Measurements from ENCODE around the gene TCEAL8. TPM values are rescaled to one million over a fixed set of nuclear protein-coding genes. Genes with fewer than 3 reads are reported as not detected.

TCEAL8 gene
- total RNA-seq = 10 to 100 TPM; 30.8 to 31.0 TPM

- Mint-ChIP-seq H3K27me3 (no peaks in the 10 kb centered on the region), H3K9me3 (no peaks in the 10 kb centered on the region), H3K4me1 (ENCODE audit: low read depth) (peaks cover 13% of the 10 kb centered on the region), H3K4me3 (peak within 1 kb of the TSS; percentile 93), H3K27ac (peak within 1 kb of the TSS; percentile 95), H3K36me3 (ENCODE audit: low read depth) (peaks cover 11% of the 10 kb centered on the region)
- TF ChIP-seq CTCF (IDR thresholded peaks at IDR 0.05) = no peak
- intact Hi-C loops (cut with micrococcal nuclease) = no loop called here
- ChIA-PET POLR2A (interaction anchor here (1.3 kb wide), 1 partner anchor 40 kb away, joined by 6 read pairs; the partner anchor contains the start of gene BEX4), CTCF (interaction anchor here (0.6 kb wide), 1 partner anchor 39 kb away, joined by 3 read pairs; no protein-coding TSS in a partner anchor)
- ATAC-seq (peak; percentile 91), DNase-seq (peak; percentile 84)
These were observed at the start of gene TCEAL8 for GRCh38 chrX:103254921-103255493. Gene TCEAL8, minus strand, starts transcription at chrX:103255155. Its CDS starts 1,176 bp downstream, at chrX:103253979.

GRCh38 chrX:103304705-103305104, 49.8 kb upstream of the TCEAL8 start:
- Mint-ChIP-seq H3K27ac (peak overlapping the region; percentile 20), H3K27me3 (no peaks in the 10 kb centered on the region), H3K9me3 (no peaks in the 10 kb centered on the region), H3K36me3 (ENCODE audit: low read depth) (peaks cover 2% of the 10 kb centered on the region), H3K4me1 (ENCODE audit: low read depth) (peaks cover 9% of the 10 kb centered on the region), H3K4me3 (no peak overlapping the region)
- intact Hi-C loops (cut with micrococcal nuclease) = no loop called here
- POLR2A ChIA-PET = no interaction called here
- ATAC-seq = peak; percentile 53
- DNase-seq = no peak
- no peak for TF ChIP-seq CTCF (IDR thresholded peaks at IDR 0.05)
- CTCF ChIA-PET = no interaction called here

- CTCF ChIA-PET = no interaction called here
- no peak overlapping the region for H3K4me3 Mint-ChIP-seq
- no peak for ATAC-seq
- DNase-seq = no peak
- POLR2A ChIA-PET = no interaction called here
- peaks cover 2% of the 10 kb centered on the region for H3K9me3 Mint-ChIP-seq
- no peak for TF ChIP-seq CTCF (IDR thresholded peaks at IDR 0.05)
- no peak overlapping the region for H3K27ac Mint-ChIP-seq
- intact Hi-C loops (cut with micrococcal nuclease) = no loop called here
- H3K4me1 Mint-ChIP-seq (ENCODE audit: low read depth) = no peaks in the 10 kb centered on the region
- H3K36me3 Mint-ChIP-seq (ENCODE audit: low read depth) = no peaks in the 10 kb centered on the region
- no peaks in the 10 kb centered on the region for H3K27me3 Mint-ChIP-seq
These were observed 38.2 kb upstream of the TCEAL8 start for GRCh38 chrX:103293118-103293517.

GRCh38 chrX:103279624-103280023, 24.7 kb upstream of the TCEAL8 start:
- Mint-ChIP-seq H3K4me3 (no peak overlapping the region), H3K27ac (no peak overlapping the region), H3K27me3 (peaks cover 35% of the 10 kb centered on the region), H3K9me3 (no peaks in the 10 kb centered on the region), H3K36me3 (ENCODE audit: low read depth) (no peaks in the 10 kb centered on the region), H3K4me1 (ENCODE audit: low read depth) (peaks cover 5% of the 10 kb centered on the region)
- TF ChIP-seq CTCF (IDR thresholded peaks at IDR 0.05) = no peak
- ChIA-PET CTCF (no interaction called here), POLR2A (no interaction called here)
- DNase-seq (no peak), ATAC-seq (no peak)
- intact Hi-C loops (cut with micrococcal nuclease) = no loop called here

- intact Hi-C loops (cut with micrococcal nuclease) = no loop called here
- Mint-ChIP-seq H3K4me1 (ENCODE audit: low read depth) (peaks cover 5% of the 10 kb centered on the region), H3K27me3 (peaks cover 39% of the 10 kb centered on the region), H3K4me3 (peak within 1 kb of the TSS; percentile 38), H3K36me3 (ENCODE audit: low read depth) (no peaks in the 10 kb centered on the region), H3K9me3 (no peaks in the 10 kb centered on the region), H3K27ac (no peak within 1 kb of the TSS)
- ChIA-PET POLR2A (no interaction called here), CTCF (no interaction called here)
- peak; percentile 1 for DNase-seq
- no peak for TF ChIP-seq CTCF (IDR thresholded peaks at IDR 0.05)
- ATAC-seq = peak; percentile 20
These were observed 21.6 kb upstream of the TCEAL8 start, which contains the start of gene TCEAL5 for GRCh38 chrX:103276581-103277002. Gene TCEAL5, minus strand, starts transcription at chrX:103276750. Its CDS starts 2,187 bp downstream, at chrX:103274563.
